ENCODE data around the gene CD40.

The CD40 gene

GRCh38 chr20:46145713-46146112 is 27.6 kb downstream of the CD40 start:
- no peak for DNase-seq

- no peak for DNase-seq
Measured at GRCh38 chr20:46148313-46149208, 30.4 kb downstream of the CD40 start.

- peak in 8 of 56 donors; percentile 7 to 26 (median 16) for DNase-seq
Measured at GRCh38 chr20:46150943-46151342, 32.8 kb downstream of the CD40 start.

GRCh38 chr20:46151936-46152335 is 33.8 kb downstream of the CD40 start:
- no peak for DNase-seq

GRCh38 chr20:46152824-46153586 is 34.9 kb downstream of the CD40 start:
- DNase-seq = no peak

GRCh38 chr20:46154305-46154704 is 36.2 kb downstream of the CD40 start:
- no peak for DNase-seq

GRCh38 chr20:46154796-46155195 is 36.7 kb downstream of the CD40 start:
- no peak for DNase-seq

- no peak for DNase-seq
Measured at GRCh38 chr20:46156065-46156464, 38.0 kb downstream of the CD40 start.

GRCh38 chr20:46157076-46157592 is 39.0 kb downstream of the CD40 start:
- no peak for DNase-seq

GRCh38 chr20:46157625-46158024 is 39.5 kb downstream of the CD40 start:
- peak in 5 of 56 donors; percentile 8 to 44 (median 19) for DNase-seq

GRCh38 chr20:46158476-46158987 is 40.4 kb downstream of the CD40 start:
- no peak for DNase-seq

- DNase-seq = no peak
Measured at GRCh38 chr20:46159101-46159897, 41.2 kb downstream of the CD40 start.

GRCh38 chr20:46160661-46161060 is 42.5 kb downstream of the CD40 start:
- no peak for DNase-seq

- DNase-seq = no peak
Measured at GRCh38 chr20:46161921-46162320, 43.8 kb downstream of the CD40 start.

- DNase-seq = no peak
Measured at GRCh38 chr20:46164254-46164653, 46.1 kb downstream of the CD40 start.

- no peak for DNase-seq
Measured at GRCh38 chr20:46167080-46167479, 49.0 kb downstream of the CD40 start.

GRCh38 chr20:46168438-46168837 is 50.3 kb downstream of the CD40 start:
- DNase-seq = no peak

- no peak for DNase-seq
Measured at GRCh38 chr20:46169245-46170171, 51.4 kb downstream of the CD40 start.

GRCh38 chr20:46171476-46171875 is 53.4 kb downstream of the CD40 start:
- DNase-seq = no peak

- DNase-seq = no peak
Measured at GRCh38 chr20:46171909-46172308, 53.8 kb downstream of the CD40 start.

All from amygdala (tissue), 56 donors.